ENCODE measurements around the gene CYB561.

The CYB561 gene, protein sequence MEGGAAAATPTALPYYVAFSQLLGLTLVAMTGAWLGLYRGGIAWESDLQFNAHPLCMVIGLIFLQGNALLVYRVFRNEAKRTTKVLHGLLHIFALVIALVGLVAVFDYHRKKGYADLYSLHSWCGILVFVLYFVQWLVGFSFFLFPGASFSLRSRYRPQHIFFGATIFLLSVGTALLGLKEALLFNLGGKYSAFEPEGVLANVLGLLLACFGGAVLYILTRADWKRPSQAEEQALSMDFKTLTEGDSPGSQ

DNA sequence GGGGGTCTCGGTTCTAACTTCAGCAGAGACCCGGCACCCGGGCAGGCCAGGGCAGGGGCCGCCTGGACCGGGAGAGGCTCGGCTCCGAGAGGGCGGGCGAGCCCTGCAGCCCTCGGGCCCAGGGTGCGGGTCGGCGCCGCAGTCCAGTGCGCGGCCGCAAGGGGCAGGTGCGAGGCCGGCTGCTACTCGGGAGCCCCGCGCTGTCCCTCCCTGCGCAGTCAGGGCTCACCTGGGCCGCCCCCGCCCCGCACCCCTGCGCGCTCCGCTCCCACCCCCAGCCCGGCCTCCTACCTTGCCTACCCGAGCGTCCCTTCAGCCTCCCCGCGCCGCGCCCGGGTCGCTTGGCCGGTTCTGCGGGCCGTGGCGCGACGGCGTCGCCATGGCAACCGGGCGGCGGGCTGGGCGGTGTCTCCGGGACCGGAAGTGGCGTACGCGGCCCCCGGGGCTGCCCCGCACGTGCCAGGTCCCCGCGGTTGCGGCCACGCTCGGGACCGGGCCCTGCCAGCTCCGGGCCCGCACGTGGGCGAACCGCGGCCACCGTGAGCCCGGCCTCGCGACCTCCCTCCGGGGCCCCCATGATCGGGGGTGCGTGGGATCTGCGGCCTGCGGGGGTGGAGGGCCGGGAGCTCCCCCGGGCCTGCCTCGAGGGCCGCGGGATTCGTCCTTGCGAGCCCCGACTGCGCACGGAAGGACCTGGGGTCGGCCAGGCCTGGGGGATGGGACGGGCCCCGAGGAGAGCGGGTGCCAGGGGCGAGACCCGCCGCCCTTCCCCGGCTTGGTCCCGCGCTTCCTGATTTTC lies at the start of gene CYB561:
Gene CYB561, minus strand, starts transcription at position 353 of the 799 bp plus-strand sequence. CDS start 8,759 bp downstream, outside the sequence.
- peak; percentile 80 for DNase-seq

DNA sequence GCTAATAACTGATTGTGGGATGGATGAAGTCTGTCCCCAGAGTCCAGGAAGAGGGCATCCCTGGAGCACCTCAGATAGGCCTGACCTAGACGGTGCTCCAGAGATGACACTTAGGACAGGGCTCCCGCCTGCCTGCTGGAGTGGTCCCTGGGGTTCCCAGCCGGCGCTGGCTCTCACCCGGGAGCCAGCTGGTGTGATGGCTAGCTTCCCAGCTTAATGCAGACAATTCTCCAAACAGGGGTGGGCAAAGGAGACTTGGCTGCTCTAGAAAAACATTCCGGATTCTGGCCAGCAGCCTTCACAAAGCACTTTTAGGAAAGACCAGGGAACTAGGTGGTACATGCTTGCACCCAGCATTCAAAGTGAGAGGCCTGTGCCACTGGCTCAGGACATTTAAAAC lies 49.4 kb upstream of the CYB561 start:
- no peak for DNase-seq

DNA sequence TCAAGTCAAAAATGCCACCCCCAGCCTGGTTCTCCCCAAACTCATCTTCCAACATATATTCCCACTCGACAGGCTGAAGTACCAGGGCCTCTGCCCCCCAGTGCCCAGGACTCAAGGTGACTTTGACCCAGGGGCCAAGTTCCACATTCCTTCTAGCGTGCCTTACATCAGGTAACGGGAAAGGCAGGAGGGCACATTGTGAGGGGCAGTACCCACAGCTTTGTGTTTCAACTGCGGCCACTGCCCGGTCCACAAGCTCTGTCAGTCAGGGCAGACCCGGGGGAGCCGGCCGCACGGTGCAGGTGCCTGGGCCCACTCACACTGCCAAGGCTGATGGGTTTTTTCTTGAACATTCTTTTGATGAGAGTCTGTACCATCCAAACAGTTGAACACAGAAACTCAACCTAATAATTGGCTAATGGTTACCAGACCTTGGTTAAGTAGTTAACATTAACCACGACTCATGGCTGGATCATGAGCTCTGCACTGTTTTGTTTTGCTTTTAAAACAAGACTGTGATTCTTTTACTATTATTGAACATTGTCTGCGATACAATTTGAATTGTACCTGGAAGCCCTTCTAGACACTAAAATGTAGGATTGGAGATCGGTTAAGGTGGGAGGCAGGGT lies 48.3 kb upstream of the CYB561 start:
- DNase-seq, result no peak

DNA sequence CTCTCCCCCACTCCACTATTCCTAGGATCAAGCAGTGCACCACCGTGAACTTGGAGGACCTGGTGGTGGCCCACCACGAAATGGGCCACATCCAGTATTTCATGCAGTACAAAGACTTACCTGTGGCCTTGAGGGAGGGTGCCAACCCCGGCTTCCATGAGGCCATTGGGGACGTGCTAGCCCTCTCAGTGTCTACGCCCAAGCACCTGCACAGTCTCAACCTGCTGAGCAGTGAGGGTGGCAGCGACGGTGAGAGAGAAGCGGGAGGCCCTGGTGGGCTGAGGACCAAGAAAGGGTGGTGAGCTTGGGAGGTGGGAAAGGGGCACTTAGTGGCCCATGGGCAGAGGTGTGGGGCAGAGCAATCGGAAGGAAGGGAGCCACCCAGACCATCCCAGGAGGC lies 47.3 kb upstream of the CYB561 start:
- DNase-seq, result no peak

DNA sequence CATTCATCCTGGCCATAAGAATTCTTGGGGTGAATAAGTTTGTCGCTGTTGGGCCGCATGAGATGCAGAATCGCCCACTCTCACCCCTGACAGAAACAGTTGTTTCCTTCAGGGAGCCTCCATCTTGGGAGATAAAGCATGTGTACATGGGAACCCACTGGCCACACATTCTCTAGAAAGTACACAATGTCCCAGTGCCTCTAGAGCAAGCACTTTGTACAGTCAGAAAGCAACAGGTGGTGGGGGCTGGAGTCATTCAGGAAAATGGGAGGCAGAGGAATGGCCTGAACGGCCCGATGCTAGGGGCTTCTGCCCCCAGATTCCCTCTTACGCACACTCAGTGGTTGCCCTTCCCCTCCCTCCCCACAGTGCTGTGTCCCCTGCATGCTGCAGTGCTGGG lies 46.8 kb upstream of the CYB561 start:
- no peak for DNase-seq

DNA sequence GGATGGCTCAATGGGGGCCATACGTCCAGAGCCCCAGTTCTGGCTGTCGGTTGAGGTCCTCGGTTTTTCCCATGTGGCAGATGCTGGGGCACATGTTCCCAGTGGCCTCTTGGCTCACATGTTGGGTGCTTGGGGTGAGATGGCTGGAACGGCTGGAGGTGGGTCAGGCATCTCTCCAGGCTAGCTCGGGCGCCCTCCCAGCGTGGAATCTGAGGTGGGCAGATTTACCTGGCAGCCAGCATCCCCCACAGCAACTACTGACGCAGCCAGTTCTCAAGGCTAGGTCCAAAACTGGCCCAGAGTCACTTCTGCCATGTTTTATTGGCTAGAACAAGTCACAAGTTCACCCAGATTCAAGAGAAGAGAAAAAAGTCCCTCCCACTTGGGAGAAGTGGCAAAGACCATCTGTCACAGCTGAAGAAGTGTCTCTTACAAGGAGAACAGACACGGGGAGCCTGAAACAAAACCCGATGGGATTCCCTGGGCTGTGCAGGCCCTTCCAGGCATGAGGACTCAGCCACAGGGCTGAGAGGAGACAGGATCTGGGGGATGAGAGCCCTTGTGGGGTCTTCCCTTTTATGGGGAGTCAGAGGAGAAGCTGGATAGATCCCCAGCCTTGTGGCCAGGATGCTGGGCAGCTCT lies 46.0 kb upstream of the CYB561 start:
- DNase-seq, result no peak

DNA sequence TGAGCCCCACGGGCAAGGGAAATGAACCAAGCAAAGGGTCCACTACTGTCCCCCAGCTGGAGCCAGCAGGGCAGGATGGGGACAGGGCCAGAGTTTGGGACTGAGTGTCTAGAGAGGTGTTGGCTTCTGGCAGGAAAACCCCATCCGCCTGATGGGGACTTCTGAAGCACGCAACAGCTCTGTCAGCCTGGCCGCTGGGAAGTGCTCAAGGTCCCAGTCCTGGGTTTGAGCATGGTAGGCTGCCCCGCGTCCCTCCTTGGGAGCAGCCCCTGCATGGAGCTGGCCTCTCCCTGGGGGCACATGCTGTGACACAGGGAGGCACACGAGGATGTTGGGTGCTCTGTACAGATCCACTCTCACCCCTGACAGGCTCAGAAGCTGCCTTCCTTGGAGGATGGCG lies 45.3 kb upstream of the CYB561 start:
- no peak for DNase-seq

DNA sequence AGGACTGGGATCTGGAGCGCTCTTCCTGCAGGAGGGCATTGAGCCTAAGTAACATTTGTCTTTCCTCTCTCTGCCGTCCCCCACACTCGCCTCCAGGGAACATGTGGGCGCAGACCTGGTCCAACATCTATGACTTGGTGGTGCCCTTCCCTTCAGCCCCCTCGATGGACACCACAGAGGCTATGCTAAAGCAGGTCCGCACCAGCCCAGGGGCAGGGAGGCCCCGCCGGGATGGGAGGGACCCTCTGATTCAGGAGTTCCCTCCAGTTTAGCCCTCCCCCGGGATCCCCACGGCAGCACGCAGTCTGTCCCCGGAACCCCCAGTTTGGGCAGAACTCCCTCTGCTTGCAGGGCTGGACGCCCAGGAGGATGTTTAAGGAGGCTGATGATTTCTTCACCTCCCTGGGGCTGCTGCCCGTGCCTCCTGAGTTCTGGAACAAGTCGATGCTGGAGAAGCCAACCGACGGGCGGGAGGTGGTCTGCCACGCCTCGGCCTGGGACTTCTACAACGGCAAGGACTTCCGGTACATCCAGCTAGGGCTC lies 44.8 kb upstream of the CYB561 start:
- DNase-seq, result no peak

DNA sequence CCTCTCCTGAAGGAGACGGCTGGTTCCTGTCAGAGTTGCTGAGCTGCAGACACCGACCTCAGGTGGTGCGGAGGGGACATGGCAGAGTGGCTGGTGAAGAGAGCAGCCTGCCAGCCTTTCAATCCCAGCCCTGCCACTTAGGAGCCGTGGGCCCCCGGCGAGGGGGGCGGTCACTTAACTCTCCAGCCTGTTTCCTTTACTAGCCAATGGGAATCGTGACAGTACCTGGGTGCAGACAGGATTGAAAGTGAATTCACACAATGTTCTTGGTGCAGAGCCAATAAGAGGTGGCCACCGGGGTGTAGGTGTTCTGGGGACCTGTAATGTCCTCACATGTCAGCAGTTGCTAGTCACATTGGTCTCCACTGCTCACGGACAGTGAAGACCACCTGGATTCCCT lies 44.2 kb upstream of the CYB561 start:
- DNase-seq, result no peak

DNA sequence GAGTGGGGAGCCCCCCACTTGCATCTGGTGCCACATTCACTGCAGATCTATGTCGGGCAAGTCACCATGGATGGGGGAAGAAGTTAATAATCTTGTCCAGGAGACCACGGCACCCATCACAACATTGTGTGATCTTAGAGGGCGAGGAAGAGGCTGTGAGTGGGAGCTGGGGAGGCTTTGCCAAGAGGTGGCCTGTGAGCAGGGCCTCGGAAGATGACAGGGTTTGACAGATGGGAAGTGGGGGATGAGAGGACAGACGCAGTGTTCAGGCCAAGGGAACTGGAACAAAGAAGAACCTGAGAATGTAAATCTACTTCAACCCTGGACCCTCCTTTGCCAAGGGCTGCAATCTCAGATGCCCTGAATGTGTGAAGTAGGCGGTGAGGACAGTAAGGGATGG lies 43.2 kb upstream of the CYB561 start:
- DNase-seq, result no peak

DNA sequence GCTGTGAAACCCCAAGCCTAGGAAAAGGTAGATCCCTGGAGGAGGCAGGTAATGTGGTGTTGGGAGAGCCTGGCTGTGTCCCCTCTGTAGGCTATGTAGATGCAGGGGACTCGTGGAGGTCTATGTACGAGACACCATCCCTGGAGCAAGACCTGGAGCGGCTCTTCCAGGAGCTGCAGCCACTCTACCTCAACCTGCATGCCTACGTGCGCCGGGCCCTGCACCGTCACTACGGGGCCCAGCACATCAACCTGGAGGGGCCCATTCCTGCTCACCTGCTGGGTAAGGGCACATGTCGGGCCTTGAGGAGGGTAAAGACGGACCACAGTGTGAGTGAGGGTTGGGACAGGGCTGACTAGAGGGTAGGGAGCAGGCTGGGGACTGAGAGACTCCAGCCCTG lies 42.7 kb upstream of the CYB561 start:
- no peak for DNase-seq

DNA sequence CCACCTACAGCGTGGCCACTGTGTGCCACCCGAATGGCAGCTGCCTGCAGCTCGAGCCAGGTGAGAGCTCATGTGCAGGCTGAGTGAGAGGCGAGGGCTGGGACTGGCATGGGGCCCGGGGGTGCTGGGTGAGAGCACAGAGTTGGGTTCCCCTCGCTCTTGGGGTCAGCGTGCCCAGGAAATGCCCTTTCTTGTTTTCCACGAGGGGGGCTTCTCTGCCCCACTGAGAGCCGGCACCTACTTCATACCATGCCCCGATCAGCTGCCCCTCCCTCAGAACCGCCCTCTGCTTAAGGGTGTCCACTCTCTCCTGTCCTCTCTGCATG lies 40.9 kb upstream of the CYB561 start:
- DNase-seq, result no peak

DNA sequence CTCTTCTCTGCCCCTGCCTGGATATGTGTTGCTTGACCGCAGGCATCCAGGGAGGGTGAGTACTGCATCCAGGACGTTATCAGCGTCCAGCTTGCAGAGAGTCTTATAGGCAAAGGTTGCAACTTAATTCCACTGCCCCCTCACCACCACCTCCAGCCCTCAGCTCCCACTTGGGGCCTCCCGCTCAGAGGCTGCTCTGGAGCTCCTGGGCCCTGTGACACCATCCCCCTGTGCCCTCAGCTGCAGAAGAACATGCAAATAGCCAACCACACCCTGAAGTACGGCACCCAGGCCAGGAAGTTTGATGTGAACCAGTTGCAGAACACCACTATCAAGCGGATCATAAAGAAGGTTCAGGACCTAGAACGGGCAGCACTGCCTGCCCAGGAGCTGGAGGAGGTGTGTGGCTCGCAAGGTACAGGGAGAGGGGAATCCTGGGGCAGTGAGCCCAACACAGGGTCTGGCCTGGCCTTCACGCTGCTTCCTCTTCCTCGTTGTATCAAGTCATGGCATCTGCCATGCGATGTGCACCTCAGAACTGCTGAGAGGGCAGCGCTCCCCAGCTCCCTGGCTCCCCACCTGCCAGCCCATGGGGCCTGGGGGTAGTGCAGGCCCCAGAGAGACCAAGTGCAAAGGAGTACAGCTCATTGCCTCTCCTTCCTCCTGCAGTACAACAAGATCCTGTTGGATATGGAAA lies 40.4 kb upstream of the CYB561 start:
- no peak for DNase-seq

DNA sequence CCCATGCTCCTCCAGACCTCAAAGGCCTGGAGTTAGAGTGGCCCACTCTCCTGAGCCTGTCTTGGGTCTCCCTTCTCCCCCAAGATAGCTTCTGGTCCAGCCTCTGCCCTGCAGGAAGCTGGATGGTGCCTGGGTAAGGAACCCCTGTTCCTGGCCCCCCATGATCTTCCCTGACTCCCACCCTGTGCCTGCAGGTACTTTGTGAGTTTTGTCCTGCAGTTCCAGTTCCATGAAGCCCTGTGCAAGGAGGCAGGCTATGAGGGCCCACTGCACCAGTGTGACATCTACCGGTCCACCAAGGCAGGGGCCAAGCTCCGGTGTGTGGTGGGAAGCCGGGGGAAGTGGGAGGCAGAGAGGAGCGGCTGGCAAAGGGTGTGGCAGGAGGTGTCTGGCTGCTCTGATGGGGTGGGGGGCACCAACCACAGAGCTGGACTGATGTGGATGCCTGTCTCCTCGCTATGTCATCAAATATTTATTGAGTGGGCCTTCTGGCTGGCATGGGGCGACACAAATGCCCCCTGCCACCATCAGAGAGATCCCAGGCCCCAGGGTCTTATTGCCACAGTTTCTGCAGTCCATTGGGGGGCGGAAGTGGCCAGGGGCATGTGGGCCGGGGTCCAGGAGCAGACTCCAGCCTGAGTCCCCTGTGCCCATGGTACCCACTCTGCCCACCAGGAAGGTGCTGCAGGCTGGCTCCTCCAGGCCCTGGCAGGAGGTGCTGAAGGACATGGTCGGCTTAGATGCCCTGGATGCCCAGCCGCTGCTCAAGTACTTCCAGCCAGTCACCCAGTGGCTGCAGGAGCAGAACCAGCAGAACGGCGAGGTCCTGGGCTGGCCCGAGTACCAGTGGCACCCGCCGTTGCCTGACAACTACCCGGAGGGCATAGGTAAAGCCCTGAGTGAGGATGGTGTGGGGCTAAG lies 37.8 kb upstream of the CYB561 start:
- DNase-seq, result no peak

DNA sequence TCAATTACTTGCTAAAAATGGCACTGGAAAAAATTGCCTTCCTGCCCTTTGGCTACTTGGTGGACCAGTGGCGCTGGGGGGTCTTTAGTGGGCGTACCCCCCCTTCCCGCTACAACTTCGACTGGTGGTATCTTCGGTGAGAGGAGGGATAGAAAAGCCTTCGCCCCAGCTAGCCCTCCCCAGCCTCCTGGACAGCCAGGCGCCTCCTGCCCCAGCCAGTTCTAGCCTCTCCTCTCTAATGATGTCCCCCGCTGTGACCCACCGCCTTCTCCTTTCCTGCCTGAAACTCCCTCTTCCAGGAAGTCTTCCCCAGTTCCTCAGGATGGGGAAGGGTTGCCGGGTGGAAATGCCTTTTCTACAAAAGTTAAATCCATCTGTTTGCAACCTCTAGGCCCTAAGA lies 36.9 kb upstream of the CYB561 start:
- DNase-seq, result no peak

DNA sequence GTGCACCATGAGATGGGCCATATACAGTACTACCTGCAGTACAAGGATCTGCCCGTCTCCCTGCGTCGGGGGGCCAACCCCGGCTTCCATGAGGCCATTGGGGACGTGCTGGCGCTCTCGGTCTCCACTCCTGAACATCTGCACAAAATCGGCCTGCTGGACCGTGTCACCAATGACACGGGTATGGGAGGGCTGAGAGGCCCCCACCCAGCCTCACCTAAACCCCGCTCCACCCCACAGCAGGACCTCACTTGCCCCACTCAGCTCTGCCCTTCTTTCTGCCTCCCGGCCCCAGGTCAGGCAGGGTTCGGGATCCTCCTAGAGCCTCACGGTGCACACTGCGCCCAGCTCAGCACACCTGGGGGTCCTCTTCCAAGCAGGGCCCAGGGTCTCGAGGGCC lies 36.4 kb upstream of the CYB561 start:
- DNase-seq, result no peak

DNA sequence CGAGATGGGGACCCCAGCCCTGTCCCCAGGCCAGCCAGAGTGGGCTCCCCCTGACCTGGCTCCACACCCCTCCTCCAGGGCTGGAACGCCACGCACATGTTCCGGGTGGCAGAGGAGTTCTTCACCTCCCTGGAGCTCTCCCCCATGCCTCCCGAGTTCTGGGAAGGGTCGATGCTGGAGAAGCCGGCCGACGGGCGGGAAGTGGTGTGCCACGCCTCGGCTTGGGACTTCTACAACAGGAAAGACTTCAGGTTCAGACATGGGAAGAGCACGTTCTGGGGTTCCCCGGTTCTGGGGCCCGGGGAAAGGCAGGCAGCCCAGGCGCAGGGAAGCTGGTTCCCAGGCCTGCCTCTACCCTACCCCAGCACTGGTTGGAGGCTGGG lies 35.4 kb upstream of the CYB561 start:
- DNase-seq, result no peak

DNA sequence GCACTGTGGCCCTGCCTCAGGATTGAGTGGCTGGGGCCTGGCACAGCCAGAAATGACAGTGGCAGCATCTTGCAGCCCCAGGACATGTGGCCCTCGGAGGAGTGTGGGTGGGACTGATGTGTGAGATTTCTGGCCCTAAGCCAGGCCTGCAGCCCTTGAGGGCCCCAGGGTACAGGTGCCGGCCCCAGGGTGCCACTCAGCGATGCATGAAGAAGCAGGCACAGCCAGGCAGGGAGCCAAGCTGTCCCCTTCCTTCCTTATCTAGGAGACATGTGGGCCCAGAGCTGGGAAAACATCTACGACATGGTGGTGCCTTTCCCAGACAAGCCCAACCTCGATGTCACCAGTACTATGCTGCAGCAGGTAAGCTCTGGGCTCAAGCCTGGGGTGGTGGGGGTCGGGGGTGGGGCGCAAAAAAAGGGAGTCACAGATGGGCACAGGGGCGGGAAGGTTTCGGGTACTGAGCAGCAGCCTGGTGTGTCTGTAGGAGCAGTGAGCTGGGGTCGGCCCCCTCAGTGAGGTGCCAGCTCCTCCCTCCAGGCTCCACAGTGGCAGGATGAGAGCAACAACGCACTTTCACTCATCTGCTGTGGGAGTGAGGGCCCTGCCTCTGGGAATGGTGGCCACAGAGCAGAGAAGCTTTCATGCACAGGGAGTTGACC lies 34.9 kb upstream of the CYB561 start:
- DNase-seq, result no peak

DNA sequence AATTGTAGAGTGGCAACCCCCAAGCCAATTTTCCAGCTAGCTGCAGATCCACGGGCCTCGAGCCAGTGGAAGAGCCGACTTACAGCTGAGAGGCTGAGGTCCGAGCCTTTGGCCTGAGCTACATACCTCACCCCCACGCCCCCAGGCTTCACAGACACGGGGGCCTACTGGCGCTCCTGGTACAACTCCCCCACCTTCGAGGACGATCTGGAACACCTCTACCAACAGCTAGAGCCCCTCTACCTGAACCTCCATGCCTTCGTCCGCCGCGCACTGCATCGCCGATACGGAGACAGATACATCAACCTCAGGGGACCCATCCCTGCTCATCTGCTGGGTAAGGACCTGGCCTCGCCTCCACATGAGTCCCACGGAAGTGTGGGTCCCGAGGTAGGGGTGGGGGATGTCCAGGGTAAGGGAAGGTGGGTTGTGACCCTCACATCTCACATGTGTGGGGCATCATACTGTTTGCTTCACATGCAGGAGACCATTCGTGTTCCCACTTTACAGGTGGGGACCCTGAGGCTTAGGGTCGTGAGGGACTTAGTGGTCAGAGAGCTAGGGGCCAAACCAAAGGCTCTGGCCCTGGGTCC lies 34.2 kb upstream of the CYB561 start:
- DNase-seq, result no peak

DNA sequence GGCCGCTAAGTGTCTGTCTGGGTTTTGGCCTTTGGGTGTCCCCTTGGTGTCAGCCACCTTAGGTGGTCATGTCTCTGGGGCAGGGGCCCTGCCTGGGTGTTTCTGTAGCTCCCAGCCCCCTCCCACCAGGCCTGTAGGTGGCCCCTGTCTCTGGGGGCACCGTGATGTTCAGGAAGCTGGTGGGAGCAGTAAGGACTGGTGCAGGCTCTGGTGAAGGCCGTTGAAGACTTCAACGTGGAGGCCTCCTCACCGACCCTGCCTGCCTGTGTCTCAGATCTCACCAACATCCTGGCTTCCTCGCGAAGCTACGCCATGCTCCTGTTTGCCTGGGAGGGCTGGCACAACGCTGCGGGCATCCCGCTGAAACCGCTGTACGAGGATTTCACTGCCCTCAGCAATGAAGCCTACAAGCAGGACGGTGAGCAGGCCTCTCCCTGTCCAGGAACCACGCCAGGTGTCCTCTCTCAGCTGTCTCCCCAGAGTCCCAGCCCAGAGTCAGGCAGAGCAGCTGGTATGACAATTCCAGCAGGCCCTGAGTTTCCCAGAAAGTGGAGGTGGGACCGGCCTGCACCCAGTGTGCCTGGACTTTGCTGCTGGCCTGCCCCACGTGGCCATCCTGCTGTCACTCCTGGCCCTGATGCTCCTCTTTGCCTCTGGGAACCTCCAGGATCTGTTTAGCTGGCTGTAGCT lies 33.5 kb upstream of the CYB561 start:
- DNase-seq, result no peak
